MM.1S (cell line): Measurements from ENCODE around the gene HOXB6.

Experiments used
- CTCF ChIP-seq: fragments of 300-600 bp; sonication (generic); IDR thresholded peaks from 2 replicates; pipeline ENCODE4 v1.5.1; 2016; ENCODE audit warnings: antibody characterized with exemption, low read length, mixed read lengths
- EZH2phosphoT487 ChIP-seq: fragments of 300-600 bp; sonication (generic); IDR thresholded peaks from 2 replicates; pipeline ENCODE4 v1.6.1; 2018; ENCODE audit warnings: antibody characterized with exemption, low read length

- TF ChIP-seq EZH2phosphoT487 (no peak), CTCF (no peak)
Measured at GRCh38 chr17:48592577-48592976, 12.2 kb downstream of the HOXB6 start.
